Caco-2 (cell line): ENCODE results near the gene NDUFA3. TPM values are rescaled to one million over a fixed set of nuclear protein-coding genes. Genes with fewer than 3 reads are reported as not detected.
A peak's percentile ranks its signal among the peaks of the same experiment; 100 is the strongest.

ENCODE experiments used
- BruUV-seq: library from RNA; stranded (reverse); fragments of 400-500 nt; replicated peaks from 2 replicates; lab custom pipeline; 2021; lab: Mats Ljungman, UMichigan
- CTCF ChIA-PET: fragments of 300-600 bp; sonication (Branson Sonifier 250); formaldehyde crosslinking; loops from one replicate; lab custom pipeline; 2022; ENCODE audit warnings: antibody characterized with exemption; lab: Charles Lee
- POLR2A ChIA-PET: fragments of 300-600 bp; sonication (Branson Sonifier 250); formaldehyde crosslinking; loops from one replicate; lab custom pipeline; 2022; ENCODE audit warnings: antibody characterized with exemption; lab: Charles Lee
- DNase-seq, 2 experiments: peaks; one replicate each; pipeline versions ENCODE4 v3.0.0 to v3.0.0-alpha.2; 2020 to 2022
- H3K27me3 ChIP-seq: replicated peaks from 2 replicates; pipeline ENCODE4 v1.6.0; 2011; ENCODE audit warnings: low read length; ENCODE audit not compliant: control insufficient read depth, insufficient read depth
- H3K36me3 ChIP-seq: 2 replicates; pipeline ENCODE4 v1.5.1; 2011; ENCODE audit warnings: low read length; ENCODE audit not compliant: control insufficient read depth, insufficient read depth
- H3K4me1 ChIP-seq: fragments of 250-450 bp; sonication (Bioruptor Pico); 2 replicates; pipeline ENCODE4 v1.5.1; 2020; ENCODE audit warnings: mild to moderate bottlenecking
- H3K4me3 ChIP-seq: 2 replicates; pipeline ENCODE4 v1.5.1; 2011; ENCODE audit warnings: low read depth, mild to moderate bottlenecking, control low read depth, low read length
- H3K9me3 ChIP-seq: fragments of 250-450 bp; sonication (Bioruptor Pico); 2 replicates; pipeline ENCODE4 v1.5.1; 2020; ENCODE audit warnings: mild to moderate bottlenecking, moderate library complexity
- H3K27ac Mint-ChIP-seq: one replicate; pipeline ENCODE4 v1.8.0; 2022; ENCODE audit warnings: mixed read lengths; ENCODE audit not compliant: unreplicated experiment
- H3K27me3 Mint-ChIP-seq: one replicate; pipeline ENCODE4 v1.8.0; 2022; ENCODE audit warnings: mixed read lengths; ENCODE audit not compliant: insufficient read depth, unreplicated experiment
- H3K36me3 Mint-ChIP-seq: one replicate; pipeline ENCODE4 v1.8.0; 2022; ENCODE audit warnings: mild to moderate bottlenecking, mixed read lengths; ENCODE audit not compliant: insufficient read depth, unreplicated experiment
- H3K4me1 Mint-ChIP-seq: one replicate; pipeline ENCODE4 v1.8.0; 2022; ENCODE audit warnings: low read depth, mixed read lengths; ENCODE audit not compliant: unreplicated experiment
- H3K4me3 Mint-ChIP-seq: one replicate; pipeline ENCODE4 v1.8.0; 2022; ENCODE audit warnings: mild to moderate bottlenecking, moderate library complexity, mixed read lengths; ENCODE audit not compliant: unreplicated experiment
- H3K9me3 Mint-ChIP-seq: one replicate; pipeline ENCODE4 v1.8.0; 2022; ENCODE audit warnings: mixed read lengths; ENCODE audit not compliant: unreplicated experiment
- intact Hi-C: fragments of 100-400 bp; cut with micrococcal nuclease; formaldehyde crosslinking; loops from one replicate; pipeline ENCODE4 v1.10.0; 2022; ENCODE audit not compliant: unreplicated experiment
- total RNA-seq: library from RNA; stranded (reverse); gene quantifications from 2 replicates; pipeline ENCODE4 v1.2.3, GENCODE V29; 2022
- TF ChIP-seq, protein P1 (sequence below), 2 experiments: fragments of 200-600 bp in 1 of 2; IDR thresholded peaks; 1 replicate in 1 of 2; 2 replicates in 1 of 2; pipeline versions ENCODE4 v1.5.1 to v1.8.0; 2011 to 2022; ENCODE audit warnings: antibody characterized with exemption in 1 of 2, control low read depth in 1 of 2, inconsistent platforms in 1 of 2, low read depth in 1 of 2, low read length in 1 of 2, mild to moderate bottlenecking in 1 of 2, moderate library complexity in 1 of 2; ENCODE audit not compliant: insufficient read depth in 1 of 2, severe bottlenecking in 1 of 2, unreplicated experiment in 1 of 2

The NDUFA3 gene
- total RNA-seq, 1 experiment from 2014 or later: 185 TPM

DNA sequence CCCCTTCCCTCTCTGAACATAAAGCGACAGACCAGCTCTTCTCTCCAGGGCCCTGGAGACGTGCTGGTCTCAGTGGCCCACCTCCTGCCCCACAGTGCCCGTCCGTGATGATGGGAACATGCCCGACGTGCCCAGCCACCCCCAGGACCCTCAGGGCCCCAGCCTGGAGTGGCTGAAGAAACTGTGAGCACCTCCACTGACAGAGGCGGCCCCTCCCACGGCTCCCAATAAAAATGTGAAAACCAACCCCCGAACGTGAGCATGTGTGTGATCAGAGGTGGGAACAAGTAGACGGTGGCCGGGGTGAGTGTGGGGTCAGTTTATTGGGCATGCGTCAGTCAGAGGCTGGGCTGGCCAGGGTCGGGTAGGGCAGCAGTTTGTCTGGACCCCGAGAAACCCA is 4.1 kb downstream of the NDUFA3 start:
- ChIA-PET CTCF (interaction anchor here (0.8 kb wide), 1 partner anchor 8 kb away, joined by 3 read pairs; no protein-coding TSS in a partner anchor), POLR2A (no interaction called here)
- Mint-ChIP-seq H3K36me3 (peaks cover 65% of the 10 kb centered on the region), H3K4me3 (no peak overlapping the region), H3K27me3 (no peaks in the 10 kb centered on the region), H3K27ac (no peak overlapping the region), H3K4me1 (peaks cover 13% of the 10 kb centered on the region), H3K9me3 (no peaks in the 10 kb centered on the region)
- no peak overlapping the region for H3K4me3 ChIP-seq
- TF ChIP-seq, protein P1, sequence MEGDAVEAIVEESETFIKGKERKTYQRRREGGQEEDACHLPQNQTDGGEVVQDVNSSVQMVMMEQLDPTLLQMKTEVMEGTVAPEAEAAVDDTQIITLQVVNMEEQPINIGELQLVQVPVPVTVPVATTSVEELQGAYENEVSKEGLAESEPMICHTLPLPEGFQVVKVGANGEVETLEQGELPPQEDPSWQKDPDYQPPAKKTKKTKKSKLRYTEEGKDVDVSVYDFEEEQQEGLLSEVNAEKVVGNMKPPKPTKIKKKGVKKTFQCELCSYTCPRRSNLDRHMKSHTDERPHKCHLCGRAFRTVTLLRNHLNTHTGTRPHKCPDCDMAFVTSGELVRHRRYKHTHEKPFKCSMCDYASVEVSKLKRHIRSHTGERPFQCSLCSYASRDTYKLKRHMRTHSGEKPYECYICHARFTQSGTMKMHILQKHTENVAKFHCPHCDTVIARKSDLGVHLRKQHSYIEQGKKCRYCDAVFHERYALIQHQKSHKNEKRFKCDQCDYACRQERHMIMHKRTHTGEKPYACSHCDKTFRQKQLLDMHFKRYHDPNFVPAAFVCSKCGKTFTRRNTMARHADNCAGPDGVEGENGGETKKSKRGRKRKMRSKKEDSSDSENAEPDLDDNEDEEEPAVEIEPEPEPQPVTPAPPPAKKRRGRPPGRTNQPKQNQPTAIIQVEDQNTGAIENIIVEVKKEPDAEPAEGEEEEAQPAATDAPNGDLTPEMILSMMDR (IDR thresholded peaks at IDR 0.05; ENCODE audit: insufficient read depth in 1 of 2, low read depth in 1 of 2, low read length in 1 of 2, severe bottlenecking in 1 of 2, unreplicated experiment in 1 of 2): no peak
- BruUV-seq: no TSS peak
- DNase-seq: peak in 1 of 2 experiments; percentile 25
- peaks cover 4% of the 10 kb centered on the region for H3K36me3 ChIP-seq
- intact Hi-C loops: no loop called here
- H3K9me3 ChIP-seq: no peaks in the 10 kb centered on the region
- H3K27me3 ChIP-seq: no peaks in the 10 kb centered on the region
- H3K4me1 ChIP-seq: no peaks in the 10 kb centered on the region

DNA sequence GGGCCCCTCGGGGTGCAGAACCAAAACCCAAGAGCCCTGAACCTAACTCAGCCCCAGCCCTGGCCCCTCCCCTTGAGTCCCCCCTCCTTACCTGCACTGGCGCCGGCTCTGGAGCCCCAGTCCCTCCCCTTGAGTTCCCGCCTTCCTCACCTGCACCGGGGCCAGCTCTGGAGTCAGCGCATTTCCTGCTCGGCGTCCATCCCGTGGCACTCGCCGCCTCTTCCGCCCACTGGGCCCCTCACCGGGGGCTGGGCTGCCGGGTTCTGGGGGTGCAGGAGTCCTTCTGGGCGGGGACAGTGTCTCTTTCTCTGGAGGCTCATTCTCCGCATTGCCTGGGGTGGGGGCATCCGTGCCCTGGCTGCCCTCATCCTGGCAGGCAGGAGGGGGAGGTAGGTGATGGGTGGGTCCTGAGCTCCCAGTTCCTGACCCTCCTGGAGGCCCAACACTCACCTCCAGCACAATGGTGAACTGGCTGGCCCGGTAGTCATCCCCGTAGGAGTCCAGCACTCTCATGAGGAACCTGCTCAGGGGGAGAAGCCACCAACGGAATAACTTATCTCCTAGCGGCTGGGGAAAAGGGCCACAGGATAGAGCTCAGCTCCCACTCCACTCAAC is 5.3 kb downstream of the NDUFA3 start:
- H3K27ac Mint-ChIP-seq: no peak overlapping the region
- Histone ChIP-seq H3K9me3 (no peaks in the 10 kb centered on the region), H3K4me1 (no peaks in the 10 kb centered on the region), H3K36me3 (peaks cover 4% of the 10 kb centered on the region), H3K27me3 (no peaks in the 10 kb centered on the region), H3K4me3 (no peak overlapping the region)
- BruUV-seq: no TSS peak
- ChIA-PET CTCF (no interaction called here), POLR2A (no interaction called here)
- DNase-seq: peak in 1 of 2 experiments; percentile 25
- H3K36me3 Mint-ChIP-seq: peaks cover 65% of the 10 kb centered on the region
- H3K4me3 Mint-ChIP-seq: no peak overlapping the region
- H3K27me3 Mint-ChIP-seq: no peaks in the 10 kb centered on the region
- intact Hi-C loops: no loop called here
- TF ChIP-seq, protein P1 (IDR thresholded peaks at IDR 0.05; ENCODE audit: insufficient read depth in 1 of 2, low read depth in 1 of 2, low read length in 1 of 2, severe bottlenecking in 1 of 2, unreplicated experiment in 1 of 2): no peak
- no peaks in the 10 kb centered on the region for H3K9me3 Mint-ChIP-seq
- peaks cover 13% of the 10 kb centered on the region for H3K4me1 Mint-ChIP-seq

DNA sequence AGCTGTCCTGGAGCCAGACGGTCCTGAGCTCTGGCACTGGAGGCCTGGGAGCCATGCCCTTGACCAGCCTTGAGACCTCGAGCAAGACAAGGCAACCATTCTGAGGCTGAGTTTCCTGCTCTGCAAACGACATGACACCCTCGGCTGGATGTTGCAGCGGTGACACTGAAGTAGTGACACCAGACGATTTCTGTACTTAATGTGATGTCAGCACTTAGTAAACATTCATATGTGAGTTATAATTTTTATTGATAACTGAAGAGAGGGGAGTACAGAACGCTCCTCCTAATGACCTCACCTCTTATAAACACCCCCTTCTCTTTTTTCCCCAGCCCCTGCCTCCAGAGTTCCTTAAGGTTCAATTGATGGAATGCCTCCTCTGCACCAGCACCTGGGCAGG is 5.8 kb downstream of the NDUFA3 start:
- ChIA-PET CTCF (no interaction called here), POLR2A (no interaction called here)
- Histone ChIP-seq H3K36me3 (peaks cover 4% of the 10 kb centered on the region), H3K4me1 (no peaks in the 10 kb centered on the region), H3K4me3 (no peak overlapping the region), H3K9me3 (no peaks in the 10 kb centered on the region), H3K27me3 (no peaks in the 10 kb centered on the region)
- H3K9me3 Mint-ChIP-seq: no peaks in the 10 kb centered on the region
- no peak for DNase-seq
- intact Hi-C loops: no loop called here
- TF ChIP-seq, protein P1 (IDR thresholded peaks at IDR 0.05; ENCODE audit: insufficient read depth in 1 of 2, low read depth in 1 of 2, low read length in 1 of 2, severe bottlenecking in 1 of 2, unreplicated experiment in 1 of 2): no peak
- H3K27me3 Mint-ChIP-seq: no peaks in the 10 kb centered on the region
- H3K4me1 Mint-ChIP-seq: peaks cover 13% of the 10 kb centered on the region
- no TSS peak for BruUV-seq
- H3K36me3 Mint-ChIP-seq: peaks cover 71% of the 10 kb centered on the region
- H3K4me3 Mint-ChIP-seq: no peak overlapping the region
- H3K27ac Mint-ChIP-seq: no peak overlapping the region
